RPMI7951 (cell line): ENCODE data around the gene RPP25. TPM values are rescaled to one million over a fixed set of nuclear protein-coding genes. Genes with fewer than 3 reads are reported as not detected.
A peak's percentile ranks its signal among the peaks of the same experiment; 100 is the strongest.
"Not testable (repeated sequence)": the region's sequence is repeated elsewhere in the genome, so short reads cannot be mapped to it uniquely, and the experiment has no call there.

Experiments
- DNase-seq: peaks from one replicate; pipeline ENCODE4 v3.0.0-alpha.2; 2012; ENCODE audit warnings: low read depth
- total RNA-seq: library from RNA; depleted of rRNA; stranded (reverse); fragments of >200 nt; shearing (Covaris generic); gene quantifications from 2 replicates; pipeline ENCODE4 v1.2.3, GENCODE V29; 2014

RPP25 gene
- total RNA-seq, 1 experiment from 2014 or later = 9.7 TPM

DNA sequence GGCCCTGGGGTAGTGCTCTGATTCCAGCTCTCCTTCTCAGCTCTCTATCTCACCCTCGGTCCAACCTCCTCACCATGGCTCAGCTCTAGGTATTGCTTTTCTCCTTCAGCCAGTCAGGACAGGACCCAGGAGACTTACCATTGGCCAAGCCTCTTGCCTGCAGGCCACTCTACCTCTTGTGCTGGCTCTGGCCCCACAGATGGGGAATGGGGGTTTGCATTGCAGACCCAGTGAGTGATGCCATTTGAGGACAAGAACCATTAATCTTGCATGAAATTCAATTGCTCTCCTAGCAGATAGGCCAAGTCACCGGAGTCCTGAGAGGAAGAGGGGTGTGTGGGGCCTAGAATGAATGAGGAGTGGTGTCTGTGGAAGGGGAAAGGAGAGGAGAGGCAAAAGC, 6.1 kb upstream of the RPP25 start:
- DNase-seq = no peak

GRCh38 chr15:74962219-74962618, 5.6 kb upstream of the RPP25 start:
- DNase-seq = no peak

- no peak for DNase-seq
Observed at GRCh38 chr15:74961616-74962015, 5.0 kb upstream of the RPP25 start.

DNA sequence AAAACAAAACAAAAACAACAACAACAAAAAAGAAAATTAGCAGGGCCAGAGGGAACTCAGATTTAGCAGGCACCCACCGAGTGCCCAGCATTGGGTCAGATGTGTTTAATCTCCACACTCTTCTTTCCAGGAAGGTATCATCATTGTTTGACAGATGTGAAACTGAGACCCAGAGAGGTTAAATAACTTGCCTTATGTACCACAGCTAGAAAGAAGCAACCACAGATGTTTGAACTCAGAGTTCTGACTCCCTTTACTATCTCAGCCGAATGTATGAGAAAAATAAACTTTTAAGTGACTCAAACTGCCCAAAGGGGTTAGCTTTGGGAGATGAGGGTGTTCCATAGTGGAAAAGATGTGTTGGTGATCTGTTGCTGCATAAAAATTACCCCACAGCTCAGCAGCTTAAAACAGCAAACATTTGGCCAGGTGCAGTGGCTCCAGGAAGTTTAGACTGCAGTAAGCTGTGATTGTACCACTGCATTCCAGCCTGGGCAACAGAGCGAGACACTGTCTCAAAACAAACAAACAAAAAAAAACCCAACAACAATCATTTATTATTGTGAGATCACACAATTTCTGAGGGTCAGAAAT, 4.5 kb upstream of the RPP25 start:
- peak; percentile 21 for DNase-seq

DNA sequence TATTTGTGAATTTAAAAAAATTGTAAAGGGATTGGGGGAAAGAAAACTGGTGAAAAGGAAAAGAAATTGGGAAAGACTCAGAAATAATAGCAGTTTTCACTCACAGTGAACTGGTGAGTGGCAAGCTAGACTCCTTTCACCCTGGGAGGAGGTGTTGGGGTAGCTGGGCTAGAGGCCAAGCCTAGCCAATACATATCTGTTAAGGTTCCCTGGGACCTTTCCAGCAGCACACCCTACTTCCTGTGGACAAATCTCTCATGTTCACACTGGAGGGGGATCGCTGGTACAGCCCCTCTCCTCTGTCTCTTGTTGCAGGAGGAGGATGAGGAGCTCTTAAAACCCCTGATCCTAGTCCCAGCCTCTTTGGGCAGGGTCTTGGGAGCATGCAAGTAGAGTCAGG, 3.7 kb upstream of the RPP25 start:
- DNase-seq = no peak

- DNase-seq = no peak
Observed at GRCh38 chr15:74959586-74959939, 3.0 kb upstream of the RPP25 start.

- no peak for DNase-seq
Observed at GRCh38 chr15:74958908-74959585, 2.5 kb upstream of the RPP25 start.

GRCh38 chr15:74958320-74958907, 1.8 kb upstream of the RPP25 start:
- DNase-seq = peak; percentile 79

DNA sequence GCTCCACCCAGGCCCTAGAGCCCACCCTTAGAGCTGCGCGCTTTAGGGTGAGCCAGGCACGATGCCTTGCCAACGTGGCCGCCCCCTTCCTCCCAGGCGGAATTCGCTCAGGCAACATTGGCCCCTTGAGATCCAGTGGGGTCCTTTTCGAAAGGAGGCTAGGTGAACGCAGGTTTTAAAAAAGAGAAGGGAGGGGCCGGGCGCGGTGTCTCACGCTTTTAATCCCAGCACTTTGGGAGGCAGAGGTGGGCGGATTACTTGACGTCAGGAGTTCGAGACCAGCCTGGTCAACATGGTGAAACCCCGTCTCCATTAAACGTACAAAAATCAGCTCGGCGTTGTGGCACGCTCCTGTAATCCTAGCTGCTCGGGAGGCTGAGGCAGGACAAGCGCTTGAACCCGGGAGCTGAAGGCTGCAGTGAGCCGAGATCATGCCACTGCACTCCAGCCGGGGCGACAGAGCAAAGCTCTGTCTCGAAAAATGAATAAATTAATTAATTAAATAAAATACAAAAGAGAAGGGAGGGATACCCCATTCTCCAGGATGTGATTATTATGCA, 984 bp upstream of the RPP25 start:
- peak; percentile 63 for DNase-seq

DNA sequence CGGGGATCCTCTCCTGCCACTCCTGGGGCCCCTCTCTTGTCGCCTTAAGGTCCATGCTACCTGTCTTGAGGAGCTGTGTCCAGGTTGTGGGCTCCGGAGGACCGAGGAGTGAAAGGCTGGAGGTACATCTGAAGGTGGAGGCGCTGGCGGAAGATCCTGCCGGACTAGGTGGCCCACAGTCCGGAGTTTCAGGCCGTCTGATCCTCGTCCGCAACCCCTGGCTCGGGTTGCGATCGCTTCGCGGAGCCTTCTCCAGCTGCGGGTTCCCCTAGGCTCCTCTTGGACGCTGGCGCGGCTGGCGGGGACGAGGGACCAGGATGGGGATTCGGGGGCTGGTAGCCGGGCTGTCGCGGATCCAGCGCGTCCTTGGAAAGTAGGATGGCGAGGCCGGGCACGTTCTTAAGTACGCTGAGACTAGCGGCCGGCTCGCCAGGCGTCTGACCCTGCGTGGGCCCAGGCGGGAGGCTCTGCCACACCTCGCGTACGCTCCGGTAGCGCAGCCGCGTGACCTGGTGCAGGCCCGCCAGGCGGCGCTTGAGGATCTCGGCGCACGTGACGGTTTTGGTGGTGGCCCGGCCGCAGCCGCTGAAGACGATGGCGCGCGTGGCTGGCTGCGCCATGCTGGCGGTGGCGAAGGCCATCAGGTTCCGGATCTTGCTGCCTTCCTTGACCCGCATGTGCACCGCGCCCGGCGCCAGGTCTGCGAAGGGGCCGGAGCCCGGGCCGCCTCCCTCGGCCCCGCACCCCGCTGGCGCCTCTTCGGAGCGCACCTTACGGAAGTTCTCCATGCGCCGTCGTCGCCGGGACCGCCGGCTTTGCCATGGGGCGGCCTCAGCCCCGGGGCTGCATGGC, 550 bp downstream of the RPP25 start:
- peak; percentile 76 for DNase-seq

GRCh38 chr15:74955017-74955416, 1.6 kb downstream of the RPP25 start:
- no peak for DNase-seq

DNA sequence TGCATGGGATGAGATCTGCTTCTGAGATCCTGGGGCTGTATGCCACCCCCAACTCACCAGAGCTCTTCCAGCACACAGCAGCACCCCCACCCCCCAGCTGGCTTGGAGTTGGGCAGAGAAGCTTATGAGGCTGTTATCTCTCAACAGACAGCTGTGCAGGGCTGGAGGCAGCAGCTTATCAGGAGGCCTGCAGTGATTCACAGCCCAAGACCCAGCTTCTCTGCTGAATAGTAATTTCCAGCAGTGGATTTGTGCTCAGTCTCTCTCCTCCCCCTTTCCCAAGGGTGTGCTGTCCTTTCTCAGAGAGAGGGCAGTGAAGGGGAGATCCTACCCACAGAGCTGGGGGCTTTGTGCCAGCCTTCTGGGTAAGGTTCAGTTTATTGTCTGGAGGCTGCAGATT, 2.1 kb downstream of the RPP25 start:
- peak; percentile 51 for DNase-seq

DNA sequence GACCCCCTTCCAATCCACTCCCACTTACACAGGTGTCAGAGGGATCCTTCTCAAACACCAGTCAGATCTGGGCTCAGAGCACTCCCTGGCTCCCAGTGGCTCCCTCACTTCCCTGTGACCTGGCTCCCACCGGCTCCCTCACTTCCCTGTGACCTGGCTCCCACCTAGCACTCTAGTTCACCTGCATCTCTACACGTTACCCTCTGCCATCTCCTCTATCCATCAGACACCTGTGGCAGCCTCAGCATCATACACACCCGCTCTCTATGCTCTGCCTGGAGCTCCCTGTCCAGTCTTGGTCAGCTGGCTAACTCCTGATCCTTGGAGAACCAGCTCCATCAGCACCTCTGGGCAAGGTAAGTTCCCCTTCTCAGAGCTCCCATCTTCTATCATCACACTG, 5.6 kb downstream of the RPP25 start:
- DNase-seq = no peak

- peak; percentile 67 for DNase-seq
Observed at GRCh38 chr15:74950078-74950908, 6.3 kb downstream of the RPP25 start.

- DNase-seq = peak; percentile 97
Observed at GRCh38 chr15:74937590-74938371, 18.8 kb downstream of the RPP25 start, which contains the start of gene COX5A. TSS of gene COX5A (minus strand) at chr15:74938073. CDS start at chr15:74938014, 59 bp downstream.

GRCh38 chr15:74937272-74937589, 19.3 kb downstream of the RPP25 start:
- no peak for DNase-seq

DNA sequence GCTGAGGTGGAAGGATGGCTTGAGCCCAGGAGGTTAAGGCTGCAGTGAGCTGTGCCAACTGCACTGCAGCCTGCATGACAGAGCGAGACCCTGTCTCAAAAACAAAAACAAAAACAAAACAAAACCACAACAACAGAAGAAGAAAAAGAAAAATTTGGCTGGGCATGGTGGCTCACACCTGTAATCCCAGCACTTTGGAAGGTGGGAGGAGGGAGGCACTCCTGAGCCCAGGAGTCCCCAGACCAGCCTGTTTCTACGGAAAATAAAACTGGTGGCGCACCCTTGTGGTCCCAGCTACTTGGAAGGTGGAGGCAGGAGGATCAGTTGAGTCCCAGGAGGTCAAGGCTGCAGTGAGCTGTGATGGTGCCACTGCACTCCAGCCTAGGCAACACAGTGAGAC, 21.4 kb downstream of the RPP25 start:
- DNase-seq = not testable (repeated sequence)

DNA sequence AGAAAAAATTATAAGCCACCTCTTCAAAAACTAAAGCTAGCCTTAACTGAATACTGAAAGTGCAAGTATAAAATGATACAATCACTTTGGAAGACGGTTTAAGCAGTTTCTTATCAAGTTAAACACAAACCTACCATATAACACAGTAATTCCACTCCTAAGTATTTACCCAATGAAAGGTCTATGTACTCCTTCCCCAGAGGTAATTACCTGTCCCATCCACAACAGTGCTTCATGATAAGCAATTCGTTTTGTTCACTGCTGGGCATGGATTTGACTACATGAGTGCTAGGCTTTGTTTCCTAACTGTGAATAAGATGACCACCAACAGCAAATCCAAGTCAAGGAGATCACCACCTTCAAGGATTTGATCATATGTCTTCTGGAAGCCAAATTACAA, 23.0 kb downstream of the RPP25 start:
- DNase-seq = no peak

DNA sequence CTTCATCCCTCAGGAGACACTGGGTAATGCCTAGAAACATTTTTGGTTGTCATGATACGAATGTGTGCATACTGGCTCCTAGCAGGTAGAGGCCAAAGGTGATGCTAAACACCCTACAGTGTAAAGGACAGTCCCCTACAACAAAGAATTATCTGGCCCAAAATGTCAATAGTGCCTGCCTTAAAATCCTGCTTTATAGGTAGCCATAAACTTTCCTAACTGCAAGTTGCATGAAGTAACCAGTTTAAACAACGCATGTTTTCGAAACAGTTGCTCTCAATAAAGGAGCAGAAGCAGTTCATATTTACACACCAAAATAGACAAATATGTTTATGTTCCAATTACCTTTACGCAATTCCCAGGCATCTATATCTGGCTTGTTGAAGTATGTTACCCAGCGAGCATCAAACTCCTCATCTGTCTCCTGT, 27.8 kb downstream of the RPP25 start:
- DNase-seq = no peak

DNA sequence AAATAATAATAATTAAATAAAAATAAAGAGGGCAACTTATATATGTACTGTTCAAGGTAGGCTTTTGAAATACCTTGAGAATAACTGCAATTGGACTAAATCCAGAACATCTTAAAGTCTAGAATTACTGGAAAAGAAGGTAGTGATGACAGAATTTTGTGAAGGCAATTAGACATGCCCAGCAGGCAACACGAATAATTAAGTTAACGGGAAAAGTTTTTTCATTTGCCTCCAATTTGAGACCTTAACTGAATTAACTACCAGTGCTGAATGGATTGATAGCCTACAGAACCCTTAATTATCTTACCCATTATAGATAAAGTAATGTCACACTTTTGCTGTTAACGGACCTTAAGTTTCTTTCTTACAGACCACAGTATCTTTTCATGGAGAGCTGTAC, 32.0 kb downstream of the RPP25 start:
- no peak for DNase-seq

DNA sequence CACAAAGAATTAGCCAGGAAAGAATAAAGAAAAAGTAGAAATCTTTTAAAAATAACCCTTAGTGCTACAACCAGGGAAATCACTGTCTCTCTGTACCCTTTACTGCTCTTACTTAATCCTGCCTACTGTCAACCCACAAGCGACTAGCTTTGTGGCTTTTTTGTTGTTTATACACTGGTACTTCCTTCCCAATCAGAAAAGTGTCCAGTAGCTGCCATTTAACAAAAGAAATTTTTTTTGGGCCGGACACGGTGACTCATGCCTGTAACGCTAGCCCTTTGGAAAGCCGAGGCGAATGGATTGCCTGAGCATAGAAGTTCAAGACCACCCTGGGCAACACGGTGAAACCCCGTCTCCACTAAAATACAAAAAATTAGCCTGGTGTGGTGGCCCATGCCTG, 36.1 kb downstream of the RPP25 start:
- peak; percentile 32 for DNase-seq
